Urothelium cell line (cell line): ENCODE results near the gene ZNF81.
"Not testable (repeated sequence)": the region's sequence is repeated elsewhere in the genome, so short reads cannot be mapped to it uniquely, and the experiment has no call there.

Experiments
- DNase-seq: peaks from one replicate; pipeline ENCODE4 v3.0.0; 2011; ENCODE audit warnings: low spot score, mixed read lengths
- FAIRE-seq: peaks from 2 replicates; lab custom pipeline; 2011; peaks lifted over from hg19 to GRCh38; lab: Jason Lieb, UNC

ZNF81 gene

GRCh38 chrX:47927212-47927611 is 90.5 kb downstream of the ZNF81 start:
- FAIRE-seq (no peak), DNase-seq (no peak)

- not testable (repeated sequence) for DNase-seq, FAIRE-seq
These were observed 95.3 kb downstream of the ZNF81 start for GRCh38 chrX:47931970-47932369.

- FAIRE-seq (no peak), DNase-seq (no peak)
These were observed 97.2 kb downstream of the ZNF81 start for GRCh38 chrX:47933946-47934345.

- DNase-seq (no peak), FAIRE-seq (no peak)
These were observed 99.7 kb downstream of the ZNF81 start for GRCh38 chrX:47936224-47936939.

GRCh38 chrX:47936940-47937317 is 100.2 kb downstream of the ZNF81 start:
- DNase-seq (no peak), FAIRE-seq (no peak)

- FAIRE-seq (no peak), DNase-seq (no peak)
These were observed 103.7 kb downstream of the ZNF81 start for GRCh38 chrX:47940448-47940847.

- no peak for DNase-seq
- no peak for FAIRE-seq
These were observed 104.7 kb downstream of the ZNF81 start for GRCh38 chrX:47941423-47941822.

- not testable (repeated sequence) for DNase-seq, FAIRE-seq
These were observed 118.6 kb downstream of the ZNF81 start for GRCh38 chrX:47955295-47955694.

GRCh38 chrX:47956016-47956415 is 119.3 kb downstream of the ZNF81 start:
- no peak for DNase-seq
- FAIRE-seq = no peak

GRCh38 chrX:47958206-47958605 is 121.5 kb downstream of the ZNF81 start:
- DNase-seq, FAIRE-seq: not testable (repeated sequence)

- DNase-seq = no peak
These were observed 122.2 kb downstream of the ZNF81 start for GRCh38 chrX:47958761-47959342.

GRCh38 chrX:47960406-47960805 is 123.7 kb downstream of the ZNF81 start:
- no peak for DNase-seq
- FAIRE-seq = no peak

More at GRCh38 chrX:47958761-47959342, 122.2 kb downstream of the ZNF81 start:
- FAIRE-seq = no peak

GRCh38 chrX:47961830-47962229 is 125.1 kb downstream of the ZNF81 start:
- DNase-seq, FAIRE-seq: not testable (repeated sequence)

- DNase-seq, FAIRE-seq: not testable (repeated sequence)
These were observed 128.8 kb downstream of the ZNF81 start for GRCh38 chrX:47965526-47965925.
